GM04503 (cell line): ENCODE results near the gene STK25.

Experiments
- DNase-seq: peaks from one replicate; pipeline ENCODE4 v3.0.0-alpha.2; 2012; ENCODE audit warnings: low read depth

STK25 gene

DNA sequence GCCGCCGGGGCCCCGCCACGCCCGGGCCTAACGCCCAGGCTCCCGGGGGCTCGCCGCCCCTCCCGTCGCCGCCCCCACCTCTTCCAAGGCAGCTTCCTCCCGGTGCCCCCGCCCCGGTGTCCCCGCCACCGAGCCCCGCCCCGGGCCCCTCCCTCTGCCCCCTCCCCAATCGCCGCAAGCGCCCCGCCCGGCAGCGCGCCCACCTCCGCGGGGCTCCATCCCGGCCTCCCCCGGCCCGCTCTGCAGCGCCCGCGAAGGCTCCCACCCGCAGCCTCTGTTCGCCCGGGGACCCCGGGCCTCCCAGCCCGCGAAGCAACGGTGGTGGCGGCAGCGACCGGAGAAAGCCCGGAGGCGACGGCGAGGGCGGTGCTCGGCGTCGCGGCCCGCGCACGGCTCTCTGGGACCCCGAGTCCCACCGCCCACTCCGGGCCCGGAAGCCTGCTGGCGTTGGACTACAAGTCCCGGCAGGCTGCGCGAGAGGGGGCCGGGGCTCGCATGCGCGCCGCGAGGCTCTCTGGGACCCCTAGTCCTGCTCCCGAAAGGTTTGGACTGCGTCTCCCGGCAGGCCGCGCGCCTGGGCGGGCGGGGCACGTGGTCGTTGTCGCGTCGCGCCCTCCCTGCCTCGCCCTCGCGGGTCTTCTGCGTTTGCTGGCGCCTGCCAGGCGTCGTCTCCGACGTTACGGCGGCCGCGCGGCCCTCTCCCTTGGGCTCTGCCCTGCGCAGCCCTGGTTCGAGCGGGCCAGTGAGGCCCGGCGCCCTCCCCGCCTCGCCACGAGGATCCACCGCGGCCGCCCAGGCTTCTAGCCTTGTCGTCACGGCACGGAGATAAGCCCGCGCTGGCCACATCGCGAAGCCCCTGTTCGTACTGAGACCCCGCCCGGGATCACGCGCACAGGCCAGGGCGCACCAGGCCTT, at the start of gene STK25:
Gene STK25 (minus strand): TSS at position 345 of the 915 bp plus-strand sequence. CDS start 549 bp downstream, outside the sequence.
- DNase-seq, result peak; percentile 88

DNA sequence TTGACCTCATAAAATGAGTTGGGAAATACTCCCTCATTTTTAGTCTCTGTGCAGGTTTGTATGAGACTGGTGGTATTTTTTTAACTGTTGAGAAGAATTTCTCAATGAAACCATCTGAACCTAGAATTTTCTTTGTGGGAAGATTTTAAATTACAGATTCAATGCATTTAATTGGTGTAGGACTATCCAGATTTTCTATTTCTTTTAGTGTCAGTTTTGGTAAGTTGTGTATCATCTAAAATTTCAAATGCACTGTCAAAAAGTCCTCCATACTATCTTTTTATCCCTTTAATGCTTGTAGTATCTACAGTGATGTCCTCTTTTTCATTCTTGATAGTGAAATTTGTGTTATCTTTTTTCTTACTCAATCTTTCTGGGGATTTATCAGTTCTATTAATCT, 48.4 kb upstream of the STK25 start:
- DNase-seq, result no peak

DNA sequence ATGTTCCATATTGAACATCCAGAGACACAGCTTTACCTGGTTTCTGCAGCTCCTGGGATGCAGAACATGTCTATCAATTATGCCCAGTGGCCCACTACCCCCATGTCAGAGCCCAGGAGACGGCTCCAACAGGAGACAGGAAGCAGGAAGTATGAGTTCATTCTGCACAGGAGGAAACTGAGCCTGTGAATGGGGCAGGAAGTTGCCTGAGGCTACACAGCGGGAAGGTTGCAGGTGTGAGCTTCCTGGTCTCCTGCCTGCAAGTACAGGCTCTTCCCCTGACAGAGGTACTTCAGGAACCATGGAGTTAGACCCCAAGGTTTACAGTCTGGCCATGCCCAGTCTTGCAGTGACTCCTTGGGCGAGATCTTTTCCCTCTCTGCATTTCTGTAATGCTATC, 47.3 kb upstream of the STK25 start:
- no peak for DNase-seq

DNA sequence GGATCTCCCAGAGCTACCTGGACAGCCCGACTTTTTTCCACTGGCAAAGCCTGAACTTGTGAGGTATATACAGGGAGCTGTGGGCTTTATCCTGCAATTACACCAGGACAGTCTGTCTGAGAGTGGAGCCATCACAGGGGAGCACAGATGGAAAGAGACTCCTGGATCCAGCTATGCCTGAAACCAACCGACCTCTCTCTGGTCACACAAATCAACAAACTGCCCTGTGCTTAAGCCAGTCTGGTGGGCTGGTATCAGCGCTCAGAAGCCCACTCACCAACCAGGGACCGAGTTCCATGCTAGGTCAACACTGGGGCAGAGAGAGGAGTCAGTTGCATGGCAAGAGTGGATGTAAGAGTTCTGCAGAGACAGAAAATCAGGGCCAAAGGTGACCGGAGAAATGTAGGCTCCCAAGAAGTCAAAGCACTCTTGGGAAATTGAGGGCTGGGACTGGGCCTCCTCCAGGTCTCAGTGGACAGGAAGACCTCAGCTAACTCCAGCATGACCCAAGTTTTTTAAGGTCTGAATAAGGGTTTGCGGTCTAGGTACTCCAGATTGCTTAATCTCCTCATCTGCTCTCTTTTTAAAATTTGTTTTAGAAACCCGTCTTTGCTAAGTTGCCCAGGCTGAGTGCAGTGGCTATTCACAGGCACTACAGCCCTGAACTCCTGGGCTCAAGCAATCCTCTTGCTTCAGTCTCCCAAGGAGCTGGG, 46.4 kb upstream of the STK25 start:
- DNase-seq, result no peak

DNA sequence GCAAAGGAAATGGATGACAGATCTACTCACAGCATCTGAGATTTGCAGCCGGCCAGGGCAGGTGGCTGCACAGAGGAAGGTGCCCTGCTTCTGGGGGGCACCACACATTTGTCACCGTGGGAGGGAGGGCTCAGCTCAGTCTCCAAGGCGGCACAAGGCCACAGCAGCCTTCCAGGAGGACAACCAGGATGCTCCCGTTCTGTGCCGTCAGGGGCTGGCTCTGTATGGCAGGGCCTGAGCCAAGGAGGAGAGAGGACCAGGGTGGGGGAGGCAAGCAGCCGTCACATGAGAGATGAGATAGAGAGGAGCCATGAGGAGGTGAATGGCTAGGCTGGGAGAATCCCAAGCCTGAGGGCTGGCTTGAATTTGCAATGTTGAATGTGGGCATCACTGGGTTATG, 45.6 kb upstream of the STK25 start:
- no peak for DNase-seq

DNA sequence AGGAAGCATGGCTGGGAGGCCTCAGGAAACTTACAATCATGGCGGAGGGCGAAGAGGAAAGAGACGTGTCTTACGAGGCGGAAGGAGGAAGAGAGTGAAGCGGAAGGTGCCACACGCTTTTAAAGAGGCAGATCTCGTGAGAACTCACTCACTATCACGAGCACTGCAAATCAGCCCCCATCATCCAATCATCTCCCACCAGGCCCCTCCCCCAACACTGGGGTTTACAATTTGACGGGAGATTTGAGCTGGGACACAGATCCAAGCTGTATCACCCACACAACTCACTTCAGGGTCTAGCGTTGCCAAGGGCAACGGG, 45.1 kb upstream of the STK25 start:
- no peak for DNase-seq

DNA sequence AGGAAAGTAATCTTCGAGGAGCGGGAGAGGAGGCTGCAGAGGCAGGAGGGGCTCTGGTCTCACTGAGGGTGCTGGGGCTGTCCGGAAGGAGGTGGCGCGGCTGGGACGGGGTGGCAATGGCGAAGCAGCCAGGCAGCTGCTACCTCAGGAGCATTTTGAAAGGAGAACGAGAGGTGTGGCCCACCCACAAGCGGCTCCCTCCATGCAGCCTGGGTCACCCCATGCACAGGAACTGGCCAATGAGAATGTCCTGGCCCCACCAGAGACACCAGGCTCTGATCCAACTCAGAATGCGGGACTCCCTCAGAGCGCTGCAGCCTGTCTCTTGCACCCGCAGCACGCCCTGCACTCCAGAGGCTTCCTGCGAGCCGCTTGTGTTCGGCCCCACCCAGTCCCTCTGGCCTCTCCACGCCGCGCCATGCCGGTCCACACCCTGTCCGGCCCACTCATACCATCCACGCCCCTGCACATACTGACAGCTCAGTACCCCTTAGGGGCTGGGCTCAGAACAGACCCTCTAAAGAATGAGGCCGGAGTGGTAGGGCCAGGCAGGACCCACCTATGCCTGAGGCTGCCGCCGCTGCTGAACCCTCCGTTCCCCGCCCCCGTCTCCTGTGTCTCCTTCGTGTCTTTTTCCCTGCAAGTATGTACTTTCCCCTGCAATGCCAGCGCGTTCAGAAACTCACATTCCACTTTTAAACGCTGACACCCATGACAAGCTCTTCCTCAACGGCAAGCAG, 43.8 kb upstream of the STK25 start:
- no peak for DNase-seq

DNA sequence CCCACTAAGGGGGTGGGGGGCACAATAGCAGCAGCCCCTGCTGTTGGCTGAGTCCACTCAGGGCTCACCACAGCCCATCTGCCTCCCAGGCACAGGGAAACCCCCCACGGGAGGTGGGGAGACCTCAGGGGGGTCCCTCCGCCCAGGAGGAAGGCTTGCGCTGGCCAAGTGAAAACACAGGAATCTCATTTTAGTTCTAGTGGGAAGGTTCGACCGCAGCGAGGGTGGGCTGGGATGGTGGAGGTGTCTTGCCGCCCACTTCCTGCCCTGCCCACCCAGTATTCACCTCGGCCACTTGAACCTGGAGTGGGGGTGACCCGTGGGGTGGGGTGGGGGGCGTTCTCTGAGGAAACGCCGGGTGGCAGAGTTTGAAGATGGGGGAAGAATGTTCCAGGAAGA, 43.2 kb upstream of the STK25 start:
- DNase-seq, result no peak

DNA sequence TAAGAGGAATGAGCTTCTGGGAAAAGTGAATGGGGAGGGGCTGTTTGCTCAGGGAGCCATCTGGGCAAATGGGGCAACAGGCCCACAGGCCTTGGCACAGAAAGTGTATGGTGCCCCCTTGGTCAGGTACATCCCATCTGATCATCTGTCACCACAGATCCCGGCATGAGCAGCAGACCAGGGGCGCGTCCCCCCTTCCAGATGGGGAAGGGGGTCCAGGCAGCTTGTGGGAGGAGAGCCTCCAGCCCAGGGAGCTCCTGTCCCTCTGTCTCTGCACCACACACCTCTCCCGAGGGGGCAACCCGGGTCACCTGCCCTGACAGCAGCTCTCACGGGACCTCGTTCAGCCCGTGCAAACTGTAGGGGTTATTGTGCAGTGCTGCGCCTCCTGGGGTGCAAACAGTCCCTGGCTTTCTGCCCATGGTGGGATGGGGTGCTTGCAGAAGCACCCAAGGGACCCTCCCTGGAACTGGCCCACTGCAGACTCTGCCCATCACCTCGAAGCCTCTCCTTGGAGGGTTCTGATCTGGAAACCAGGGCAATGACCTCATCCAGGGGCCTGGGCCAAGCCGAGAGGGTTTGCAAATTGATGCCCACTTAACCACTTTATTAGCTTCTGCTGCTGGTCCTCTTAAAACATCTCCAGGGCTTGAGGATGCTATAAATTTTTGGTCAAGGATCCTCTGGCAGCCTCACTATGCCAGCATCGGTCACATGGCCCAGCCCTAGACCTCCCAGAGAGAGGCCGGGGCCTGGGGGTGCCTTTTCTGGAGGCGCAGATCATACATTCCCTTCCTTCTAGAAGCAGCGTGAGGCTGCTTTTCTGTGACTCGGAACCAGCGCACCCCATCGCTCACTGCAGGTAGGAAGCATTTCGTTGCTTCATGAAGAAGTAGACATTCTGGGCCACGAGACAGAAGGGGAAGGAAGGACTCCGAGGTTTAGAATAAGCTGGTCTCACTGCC, 42.5 kb upstream of the STK25 start:
- DNase-seq, result no peak

DNA sequence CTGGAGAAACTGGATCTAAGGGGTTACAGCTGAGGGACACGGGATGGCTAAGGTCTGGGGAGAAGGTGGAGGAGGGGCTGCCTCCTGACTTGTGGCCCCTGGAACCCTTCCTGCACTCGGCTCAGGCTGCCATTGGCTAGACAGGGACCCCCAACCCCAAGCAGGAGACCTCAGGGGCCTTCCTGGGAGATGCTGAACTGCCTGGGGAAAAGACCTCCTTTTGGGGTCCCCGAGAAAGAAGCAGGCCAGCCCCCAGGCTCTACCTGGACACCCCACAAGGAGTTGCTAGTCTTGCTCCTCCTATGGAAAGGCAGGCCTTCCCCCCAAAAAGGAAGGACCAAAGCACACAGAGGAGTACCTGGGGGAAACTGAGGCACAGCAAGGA, 40.1 kb upstream of the STK25 start:
- no peak for DNase-seq

DNA sequence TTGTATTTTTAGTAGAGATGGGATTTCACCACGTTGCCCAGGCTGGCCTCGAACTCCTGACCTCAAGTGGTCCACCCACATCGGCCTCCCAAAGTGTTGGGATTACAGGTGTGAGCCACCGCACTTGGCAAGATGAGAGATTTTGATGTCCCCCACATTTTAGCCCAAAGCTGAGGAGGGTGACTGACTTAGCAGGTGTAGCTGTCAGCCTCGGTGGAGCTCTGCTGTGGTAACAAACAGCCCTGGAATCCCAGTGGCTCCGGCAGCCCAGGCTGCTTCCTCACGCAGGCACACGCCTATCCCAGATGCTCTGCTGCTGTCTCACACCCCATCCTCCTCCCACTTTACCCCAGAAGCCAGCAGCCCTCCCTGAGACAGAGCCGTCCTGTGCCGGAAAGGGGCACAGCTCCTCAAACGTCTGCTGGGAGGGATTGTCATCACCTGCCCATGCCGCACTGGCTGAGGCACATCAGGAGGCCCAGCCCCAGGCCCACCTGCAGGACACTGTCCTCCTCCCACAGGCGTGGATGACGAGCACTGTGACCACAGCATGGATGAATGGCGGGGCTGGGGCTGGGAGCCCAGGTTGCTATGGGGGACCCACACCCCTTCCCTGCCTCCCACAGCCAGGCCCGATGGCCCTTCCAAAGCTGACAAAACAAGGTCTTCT, 39.5 kb upstream of the STK25 start:
- no peak for DNase-seq

DNA sequence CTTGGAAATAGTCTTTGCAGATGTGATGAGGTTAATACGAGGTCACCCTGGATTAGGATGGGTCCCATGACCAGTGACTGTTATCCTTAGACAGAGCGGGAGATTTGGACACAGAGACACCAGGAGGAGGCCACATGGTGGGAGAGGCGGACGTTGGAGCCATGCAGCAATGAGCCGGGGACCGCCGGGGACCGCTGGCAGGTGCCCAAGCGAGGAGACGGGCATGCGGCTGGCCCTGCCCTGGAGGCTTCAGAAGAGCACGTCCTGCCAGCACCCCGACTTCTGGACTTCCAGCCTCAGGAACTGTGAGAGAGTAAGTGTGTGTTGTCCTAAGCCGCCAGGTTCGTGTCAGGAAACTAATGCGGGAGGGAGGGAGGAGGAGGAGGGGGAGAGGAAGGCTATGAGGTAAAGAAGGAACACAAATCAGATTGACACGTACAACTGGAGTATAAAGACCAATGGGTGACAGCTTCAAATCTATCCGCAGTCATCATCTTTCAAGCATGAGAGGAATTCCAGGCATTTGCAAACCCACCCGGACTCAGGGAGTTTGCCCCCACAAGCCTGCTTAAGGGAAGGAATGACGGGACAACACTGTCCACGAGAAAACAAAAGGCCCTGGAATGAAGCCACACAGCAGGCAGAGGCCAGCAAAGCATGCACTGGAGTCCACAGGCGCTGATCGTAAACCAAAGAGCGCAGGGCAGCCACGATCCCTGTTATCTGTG, 38.6 kb upstream of the STK25 start:
- DNase-seq, result peak; percentile 96

DNA sequence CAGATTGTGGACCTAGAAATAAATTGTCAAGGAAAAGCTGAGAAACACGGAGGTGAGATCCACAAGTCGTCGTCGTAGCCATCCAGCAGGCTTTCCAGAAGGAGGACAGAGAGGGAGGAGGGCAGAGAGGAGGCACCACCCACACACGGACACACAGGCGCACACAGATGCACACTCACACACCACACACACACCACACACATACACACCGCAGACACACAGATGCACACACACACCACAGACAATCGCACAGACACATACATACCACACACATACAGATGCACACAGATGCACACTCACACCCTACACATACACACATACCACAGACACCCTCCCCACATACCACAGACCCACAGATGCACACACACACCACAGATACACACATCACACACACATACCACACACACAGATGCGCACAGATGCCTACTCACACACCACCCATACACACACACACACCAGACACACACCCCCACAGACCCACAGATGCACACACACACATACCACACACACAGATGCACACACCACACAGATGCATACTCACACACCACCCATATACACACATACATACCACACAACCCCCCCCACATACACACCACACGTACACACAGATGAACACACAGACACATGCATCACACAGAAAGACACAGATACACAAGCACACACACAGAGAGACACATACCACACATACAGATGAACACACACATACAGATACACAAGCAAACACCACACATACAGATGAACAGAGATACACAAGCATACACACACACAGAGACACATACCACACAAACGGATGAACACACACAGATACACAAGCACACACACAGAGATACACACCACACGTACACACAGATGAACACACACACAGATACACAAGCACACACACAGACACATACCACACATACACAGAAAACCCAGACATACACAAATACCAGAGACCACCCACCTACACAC, 37.4 kb upstream of the STK25 start:
- DNase-seq, result no peak

DNA sequence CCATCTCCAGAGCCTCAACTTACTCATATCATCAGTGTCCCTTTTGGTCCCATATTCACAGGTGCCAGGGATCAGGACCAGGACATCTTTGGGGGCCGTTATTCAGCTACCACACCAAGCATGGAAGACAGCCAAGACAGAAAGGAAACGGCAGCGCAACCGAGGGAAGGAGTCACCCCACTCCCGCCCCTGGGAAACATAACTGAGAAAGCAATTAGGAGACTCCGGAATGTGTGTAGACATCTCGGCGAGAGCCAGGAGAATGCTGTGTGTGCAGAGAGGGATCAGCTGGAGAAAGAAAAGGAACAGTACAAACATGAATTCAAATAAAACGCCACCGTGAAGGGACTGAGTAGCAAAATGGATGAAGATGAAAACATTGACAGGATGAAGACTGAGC, 36.7 kb upstream of the STK25 start:
- peak; percentile 53 for DNase-seq

DNA sequence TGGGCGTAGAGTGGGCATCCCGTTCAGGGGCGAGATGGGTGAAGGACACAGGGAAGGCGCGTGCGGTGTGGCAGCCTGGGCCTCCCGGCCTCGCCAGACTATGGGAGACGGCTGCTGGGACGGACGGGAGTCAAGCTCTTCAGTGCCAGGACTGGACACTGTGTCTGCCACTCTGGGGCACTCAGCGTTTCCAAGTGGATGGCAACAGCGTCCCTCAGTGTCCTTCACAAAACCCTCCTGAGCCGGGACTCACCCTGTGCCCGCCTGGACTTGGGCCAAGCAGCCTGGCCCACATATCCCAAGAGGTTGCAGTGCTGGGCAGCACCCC, 33.9 kb upstream of the STK25 start:
- DNase-seq, result no peak

DNA sequence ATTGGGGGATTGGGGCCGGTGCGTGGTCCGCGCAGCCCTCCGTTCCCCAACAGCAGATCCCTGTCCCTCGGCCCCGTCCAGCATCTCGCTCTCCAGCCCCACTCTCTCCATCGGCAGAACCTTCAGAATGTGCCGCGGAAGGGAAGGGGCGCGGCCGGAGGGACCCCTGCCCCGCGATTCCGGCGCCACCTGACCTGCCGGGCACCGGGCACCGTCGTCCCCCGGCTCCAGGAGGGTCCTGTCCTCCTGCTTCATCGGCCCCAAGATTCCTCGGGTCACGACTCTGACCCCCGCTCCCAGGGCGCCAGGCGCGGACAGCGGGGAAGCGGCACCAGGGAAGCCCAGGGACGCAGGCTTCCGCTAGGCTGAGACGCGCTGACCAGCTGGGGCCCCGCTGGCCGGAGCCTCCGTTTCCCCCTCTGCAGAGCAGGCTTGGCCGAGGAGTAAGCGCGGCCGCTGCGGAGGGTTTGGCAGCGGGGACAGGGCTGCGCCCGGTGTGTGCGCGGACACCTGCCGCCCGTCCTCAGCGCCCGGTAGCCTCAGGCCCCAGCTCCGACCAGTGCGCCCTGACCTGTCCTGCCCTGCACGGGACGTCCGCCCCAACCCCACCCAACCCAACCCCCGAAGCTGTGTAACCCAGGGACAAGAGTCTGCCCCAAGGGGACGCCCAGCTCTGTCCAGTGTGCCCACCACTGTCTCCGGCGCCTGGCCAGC, 33.3 kb upstream of the STK25 start:
- DNase-seq, result no peak

DNA sequence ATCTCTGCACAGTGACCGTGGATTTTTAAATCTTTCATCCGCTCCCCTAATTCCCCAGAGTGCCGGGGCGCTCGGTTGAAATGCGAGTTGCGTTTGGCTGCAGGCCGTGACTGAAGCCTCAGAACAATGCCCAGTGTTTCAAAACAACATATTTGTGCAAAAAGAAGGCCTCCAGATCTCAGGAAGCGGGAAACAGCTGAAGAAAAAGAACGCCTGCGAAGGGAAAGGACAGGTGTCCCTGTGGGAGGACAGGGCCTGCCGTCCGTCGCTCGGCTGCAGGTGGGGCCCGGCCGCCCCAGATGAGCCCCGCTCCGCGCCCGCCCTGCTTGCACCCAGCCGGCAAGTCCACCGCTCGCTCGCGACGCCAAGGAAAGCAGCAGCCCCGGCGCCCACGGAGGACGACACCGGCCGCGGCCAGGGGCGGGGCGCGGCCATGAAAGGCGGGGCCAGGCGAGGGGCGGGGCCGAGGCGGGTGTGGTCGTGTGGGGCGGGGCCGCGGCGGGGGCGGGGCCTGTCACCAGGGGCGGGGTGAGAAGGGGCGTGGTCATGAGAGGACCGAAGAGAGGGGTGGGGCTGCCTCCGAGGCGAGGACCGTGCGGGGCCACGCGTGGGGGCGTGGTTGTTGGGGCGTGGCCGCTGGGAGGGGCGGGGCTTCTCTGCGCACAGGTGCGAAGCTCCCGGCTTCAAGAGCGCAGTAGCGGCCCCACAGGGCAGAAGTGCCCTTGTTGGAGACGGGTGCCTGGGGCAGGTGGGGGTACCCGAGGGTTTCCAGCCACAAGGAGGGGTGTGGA, 32.6 kb upstream of the STK25 start:
- DNase-seq, result no peak

DNA sequence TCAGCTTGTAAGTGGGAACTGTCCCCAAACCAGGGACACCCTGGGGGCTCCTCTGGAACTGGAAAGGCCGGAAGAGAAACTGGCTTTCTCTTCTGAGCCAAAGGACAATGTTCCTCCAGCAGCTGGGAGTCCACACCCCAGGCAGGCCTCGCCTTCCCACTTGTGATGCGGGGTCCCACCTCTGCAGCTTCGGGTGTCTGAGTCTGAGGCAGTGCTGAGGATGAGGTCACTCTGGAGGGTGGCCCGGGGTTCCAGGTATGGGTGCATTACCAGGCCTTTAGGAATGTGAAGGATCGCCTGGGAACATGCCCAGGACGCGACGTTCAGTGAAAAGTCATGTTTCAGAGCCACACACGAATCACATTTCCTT, 32.0 kb upstream of the STK25 start:
- DNase-seq, result no peak
